Uterus (tissue), 2 donors: ENCODE measurements around the gene PUS1.
"Not testable (repeated sequence)": the region's sequence is repeated elsewhere in the genome, so short reads cannot be mapped to it uniquely, and the experiment has no call there.

ENCODE experiments used
- CTCF ChIP-seq, 4 experiments: fragments of 200-600 bp in 2 of 4; fragments of 450-650 bp in 2 of 4; sonication (generic) in 2 of 4; IDR thresholded peaks; one replicate each; pipeline ENCODE4 v1.5.1; 2016 to 2019; ENCODE audit warnings: antibody characterized with exemption in 4 of 4, mild to moderate bottlenecking in 2 of 4, moderate library complexity in 1 of 4
- POLR2A ChIP-seq, 2 donors: fragments of 450-650 bp; IDR thresholded peaks; one replicate each; pipeline ENCODE4 v1.6.1; 2016; ENCODE audit warnings: antibody characterized with exemption in 2 of 2, mild to moderate bottlenecking in 1 of 2, moderate library complexity in 1 of 2

GRCh38 chr12:131885076-131885475, 44.0 kb upstream of the PUS1 start:
- not testable (repeated sequence) for TF ChIP-seq CTCF, POLR2A (IDR thresholded peaks at IDR 0.05)
